H9 (cell line): ENCODE data around the gene PGM2. TPM values are rescaled to one million over a fixed set of nuclear protein-coding genes. Genes with fewer than 3 reads are reported as not detected.

Source experiments
- DNase-seq: peaks from one replicate; pipeline ENCODE4 v3.0.0-alpha.2; 2017
- H2AFZ ChIP-seq: one replicate; pipeline ENCODE4 v1.6.1; 2013; ENCODE audit warnings: mild to moderate bottlenecking, low read length, control low read depth, moderate library complexity
- H2AK5ac ChIP-seq: 2 replicates; pipeline ENCODE4 v1.6.1; 2013; ENCODE audit warnings: low read length, control low read depth, mixed read lengths; ENCODE audit not compliant: insufficient read length
- H2BK120ac ChIP-seq: one replicate; pipeline ENCODE4 v1.6.1; 2013; ENCODE audit warnings: low read depth, mild to moderate bottlenecking, low read length, control low read depth, inconsistent platforms; ENCODE audit not compliant: poor library complexity, severe bottlenecking
- H2BK12ac ChIP-seq: 2 replicates; pipeline ENCODE4 v1.6.1; 2013; ENCODE audit warnings: low read length, control low read depth, mixed read lengths, low read depth; ENCODE audit not compliant: insufficient read length
- H2BK15ac ChIP-seq: 2 replicates; pipeline ENCODE4 v1.6.1; 2013; ENCODE audit warnings: low read depth, low read length, control low read depth
- H2BK20ac ChIP-seq: one replicate; pipeline ENCODE4 v1.6.1; 2013; ENCODE audit warnings: low read depth, mild to moderate bottlenecking, low read length, control low read depth, inconsistent platforms; ENCODE audit not compliant: poor library complexity, severe bottlenecking
- H2BK5ac ChIP-seq: 2 replicates; pipeline ENCODE4 v1.6.1; 2013; ENCODE audit warnings: low read length, control low read depth, mixed read lengths; ENCODE audit not compliant: insufficient read length
- H3K14ac ChIP-seq: 2 replicates; pipeline ENCODE4 v1.6.1; 2013; ENCODE audit warnings: low read length, control low read depth; ENCODE audit not compliant: insufficient read depth
- H3K18ac ChIP-seq: 2 replicates; pipeline ENCODE4 v1.6.1; 2013; ENCODE audit warnings: low read depth, mild to moderate bottlenecking, mixed read lengths, low read length, control low read depth; ENCODE audit not compliant: insufficient read length
- H3K23ac ChIP-seq: 2 replicates; pipeline ENCODE4 v1.6.1; 2013; ENCODE audit warnings: low read length, control low read depth, mixed read lengths, low read depth; ENCODE audit not compliant: insufficient read length
- H3K23me2 ChIP-seq: 2 replicates; pipeline ENCODE4 v1.6.1; 2013; ENCODE audit warnings: low read depth, mild to moderate bottlenecking, mixed read lengths, low read length, control low read depth; ENCODE audit not compliant: insufficient read length, poor library complexity, severe bottlenecking
- H3K27ac ChIP-seq: 2 replicates; pipeline ENCODE4 v1.5.1; 2013; ENCODE audit warnings: low read length, control low read depth, mixed read lengths, low read depth; ENCODE audit not compliant: insufficient read length
- H3K27me3 ChIP-seq: 2 replicates; pipeline ENCODE4 v1.6.1; 2013; ENCODE audit warnings: low read length, control low read depth, inconsistent platforms; ENCODE audit not compliant: insufficient read depth
- H3K4ac ChIP-seq: 2 replicates; pipeline ENCODE4 v1.6.1; 2013; ENCODE audit warnings: low read depth, mild to moderate bottlenecking, control low read depth, inconsistent platforms, low read length, moderate library complexity
- H3K4me1 ChIP-seq: 2 replicates; pipeline ENCODE4 v1.6.1; 2013; ENCODE audit warnings: low read length, control low read depth, inconsistent platforms; ENCODE audit not compliant: insufficient read depth
- H3K4me2 ChIP-seq: 2 replicates; pipeline ENCODE4 v1.6.1; 2013; ENCODE audit warnings: low read length, control low read depth, mixed read lengths; ENCODE audit not compliant: insufficient read length, insufficient read depth
- H3K56ac ChIP-seq: 2 replicates; pipeline ENCODE4 v1.6.1; 2013; ENCODE audit warnings: low read depth, mild to moderate bottlenecking, mixed read lengths, low read length, control low read depth; ENCODE audit not compliant: insufficient read length
- H3K79me1 ChIP-seq: 2 replicates; pipeline ENCODE4 v1.6.1; 2013; ENCODE audit warnings: low read depth, mild to moderate bottlenecking, moderate library complexity, low read length, control low read depth, inconsistent platforms; ENCODE audit not compliant: insufficient read depth, poor library complexity, severe bottlenecking
- H3K79me2 ChIP-seq: 2 replicates; pipeline ENCODE4 v1.6.1; 2013; ENCODE audit warnings: low read length, control low read depth, inconsistent platforms; ENCODE audit not compliant: insufficient read depth
- H3K9ac ChIP-seq: 2 replicates; pipeline ENCODE4 v1.6.1; 2013; ENCODE audit warnings: low read length, control low read depth, mixed read lengths; ENCODE audit not compliant: insufficient read length; ENCODE audit errors: extremely low read depth
- H3K9me3 ChIP-seq: one replicate; pipeline ENCODE4 v1.6.1; 2013; ENCODE audit warnings: low read depth, low read length, inconsistent platforms; ENCODE audit not compliant: control insufficient read depth
- H3T11ph ChIP-seq: one replicate; pipeline ENCODE4 v1.6.1; 2013; ENCODE audit warnings: mild to moderate bottlenecking, low read length, control low read depth, inconsistent platforms
- H4K20me1 ChIP-seq: one replicate; pipeline ENCODE4 v1.6.1; 2013; ENCODE audit not compliant: control insufficient read depth, insufficient read length, insufficient read depth
- H4K5ac ChIP-seq: 2 replicates; pipeline ENCODE4 v1.6.1; 2013; ENCODE audit warnings: low read depth, mild to moderate bottlenecking, mixed read lengths, low read length, control low read depth; ENCODE audit not compliant: insufficient read length
- H4K8ac ChIP-seq: replicated peaks from 2 replicates; pipeline ENCODE4 v1.6.1; 2013; ENCODE audit warnings: low read length, control low read depth, mixed read lengths, low read depth; ENCODE audit not compliant: insufficient read length
- H4K91ac ChIP-seq: 2 replicates; pipeline ENCODE4 v1.6.1; 2013; ENCODE audit warnings: low read depth, mild to moderate bottlenecking, moderate library complexity, mixed read lengths, low read length, control low read depth; ENCODE audit not compliant: insufficient read length
- H3K27ac Mint-ChIP-seq, 3 experiments: 2 replicates in 2 of 3; 3 replicates in 1 of 3; pipeline ENCODE4 v1.8.0; 2020 to 2021; ENCODE audit warnings: mixed read lengths in 3 of 3, mild to moderate bottlenecking in 1 of 3, moderate library complexity in 1 of 3
- H3K27me3 Mint-ChIP-seq: 2 replicates; pipeline ENCODE4 v1.8.0; 2021; ENCODE audit warnings: low read depth, mild to moderate bottlenecking, moderate library complexity, mixed read lengths
- H3K36me3 Mint-ChIP-seq, 3 experiments: 2 replicates in 2 of 3; 3 replicates in 1 of 3; pipeline ENCODE4 v1.8.0; 2020 to 2021; ENCODE audit warnings: low read depth in 3 of 3, mixed read lengths in 3 of 3; ENCODE audit not compliant: insufficient read depth in 1 of 3
- H3K4me1 Mint-ChIP-seq, 2 experiments: 2 replicates each; pipeline ENCODE4 v1.8.0; 2020; ENCODE audit warnings: mixed read lengths in 2 of 2
- H3K4me3 Mint-ChIP-seq, 2 experiments: 2 replicates in 1 of 2; 3 replicates in 1 of 2; pipeline ENCODE4 v1.8.0; 2020 to 2021; ENCODE audit warnings: mild to moderate bottlenecking in 2 of 2, mixed read lengths in 2 of 2, moderate library complexity in 1 of 2
- H3K9me3 Mint-ChIP-seq, 2 experiments: 2 replicates in 1 of 2; 3 replicates in 1 of 2; pipeline ENCODE4 v1.8.0; 2020; ENCODE audit warnings: mild to moderate bottlenecking in 2 of 2, mixed read lengths in 2 of 2, moderate library complexity in 1 of 2
- CTCF ChIP-seq: fragments of 200-600 bp; sonication (generic); conservative IDR thresholded peaks from 3 replicates; pipeline ENCODE4 v1.8.0; 2021; ENCODE audit warnings: antibody characterized with exemption, mild to moderate bottlenecking
- total RNA-seq: library from RNA; stranded (reverse); gene quantifications from 2 replicates; pipeline ENCODE4 v1.2.1, GENCODE V29; 2021

The PGM2 gene
- total RNA-seq, 1 experiment from 2014 or later, result 26.6 TPM

DNA sequence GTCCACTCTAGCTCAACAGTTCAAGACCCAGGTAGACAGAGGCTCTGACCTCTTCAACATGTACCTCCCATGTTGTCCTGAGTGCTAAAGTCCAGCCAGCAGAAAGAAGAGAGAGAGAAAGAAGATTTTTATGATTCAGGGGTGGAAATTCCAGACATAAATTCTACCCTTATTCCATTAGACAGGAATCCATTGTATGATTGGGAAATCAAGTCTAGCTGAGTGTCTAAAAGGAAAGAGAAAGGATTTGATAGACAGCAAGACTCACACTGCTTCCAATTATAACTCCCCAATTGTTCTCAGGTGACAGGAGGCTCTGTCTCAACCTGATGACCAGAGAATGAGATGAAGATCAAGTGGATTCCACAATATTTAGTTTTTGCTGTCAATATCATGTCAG lies 27.9 kb upstream of the PGM2 start:
- H2BK20ac ChIP-seq, result no peak overlapping the region
- H3K4me1 ChIP-seq, result no peaks in the 10 kb centered on the region
- no peaks in the 10 kb centered on the region for H3K79me2 ChIP-seq
- no peak for DNase-seq
- no peak overlapping the region for H2BK12ac ChIP-seq
- no peak overlapping the region for H3K14ac ChIP-seq
- no peaks in the 10 kb centered on the region for H3K27me3 ChIP-seq
- no peak for TF ChIP-seq CTCF
- Mint-ChIP-seq H3K9me3 (no peaks in the 10 kb centered on the region), H3K36me3 (no peaks in the 10 kb centered on the region), H3K27me3 (no peaks in the 10 kb centered on the region; the same call in none of the 2 replicates), H3K27ac (no peak overlapping the region), H3K4me1 (peaks cover 0 to 2% of the 10 kb centered on the region in 2 experiments; a peak in 2 of 4 replicates), H3K4me3 (no peak overlapping the region)
- no peaks in the 10 kb centered on the region for H3K9me3 ChIP-seq
- no peak overlapping the region for H2AK5ac ChIP-seq
- H3K4me2 ChIP-seq, result no peak overlapping the region
- no peak overlapping the region for H3T11ph ChIP-seq
- H4K5ac ChIP-seq, result no peak overlapping the region
- H2BK15ac ChIP-seq, result no peak overlapping the region
- H3K18ac ChIP-seq, result no peak overlapping the region
- H4K20me1 ChIP-seq, result no peaks in the 10 kb centered on the region
- no peak overlapping the region for H3K4ac ChIP-seq
- no peak overlapping the region for H4K8ac ChIP-seq
- H3K9ac ChIP-seq, result no peak overlapping the region
- no peak overlapping the region for H3K23ac ChIP-seq
- no peak overlapping the region for H2BK120ac ChIP-seq
- no peak overlapping the region for H2AFZ ChIP-seq
- no peak overlapping the region for H2BK5ac ChIP-seq
- H3K27ac ChIP-seq, result no peak overlapping the region
- H3K23me2 ChIP-seq, result no peaks in the 10 kb centered on the region
- H3K56ac ChIP-seq, result no peak overlapping the region
- no peak overlapping the region for H4K91ac ChIP-seq
- no peaks in the 10 kb centered on the region for H3K79me1 ChIP-seq
